Stomach (tissue), 4 donors: ENCODE results near the gene ADAMTS16.

Experiments
- CTCF ChIP-seq, 7 experiments: fragments of 450-650 bp in 4 of 7; fragments of 200-600 bp in 3 of 7; sonication (generic) in 3 of 7; IDR thresholded peaks; one replicate each; pipeline ENCODE4 v1.5.1; 2016 to 2019; ENCODE audit warnings: antibody characterized with exemption in 7 of 7, control low read depth in 2 of 7, mild to moderate bottlenecking in 1 of 7
- POLR2AphosphoS5 ChIP-seq, 3 donors: sonication (generic); formaldehyde crosslinking; IDR thresholded peaks; one replicate each; pipeline ENCODE4 v1.6.1; 2016; ENCODE audit warnings: antibody characterized with exemption in 3 of 3

- TF ChIP-seq CTCF (IDR thresholded peaks at IDR 0.05) (no peak), POLR2AphosphoS5 (IDR thresholded peaks at IDR 0.05) (no peak)
Observed at GRCh38 chr5:5132234-5132633, 7.9 kb upstream of the ADAMTS16 start.
